HepG2 (cell line): Measurements from ENCODE around the gene LINC00237. TPM values are rescaled to one million over a fixed set of nuclear protein-coding genes. Genes with fewer than 3 reads are reported as not detected.

ENCODE experiments used
- ATF5 ChIP-seq: sonication (generic); formaldehyde crosslinking; IDR thresholded peaks from 2 replicates; pipeline ENCODE4 v1.4.0; 2020; ENCODE audit warnings: mild to moderate bottlenecking, low read depth, missing genetic modification reagents
- BHLHE40 ChIP-seq: IDR thresholded peaks from 2 replicates; pipeline ENCODE4 v1.6.1; 2011; ENCODE audit warnings: low read length, improper control_type of control experiment
- BRF2 ChIP-seq: sonication (generic); formaldehyde crosslinking; IDR thresholded peaks from 2 replicates; pipeline ENCODE4 v1.8.1; 2022; ENCODE audit warnings: mild to moderate bottlenecking, missing genetic modification reagents
- CEBPG ChIP-seq: IDR thresholded peaks from 2 replicates; pipeline ENCODE4 v1.6.1; 2016
- HMG20B ChIP-seq: conservative IDR thresholded peaks from 2 replicates; pipeline ENCODE4 v1.6.1; 2016; ENCODE audit warnings: missing genetic modification reagents, missing compliant biosample characterization
- HNF1B ChIP-seq: sonication (generic); formaldehyde crosslinking; IDR thresholded peaks from 2 replicates; pipeline ENCODE4 v1.5.1; 2020; ENCODE audit warnings: mild to moderate bottlenecking, moderate library complexity, missing genetic modification reagents
- IKZF5 ChIP-seq: IDR thresholded peaks from 2 replicates; pipeline ENCODE4 v1.6.1; 2018; ENCODE audit warnings: missing genetic modification reagents, mild to moderate bottlenecking, missing compliant biosample characterization
- KLF12 ChIP-seq: sonication (generic); formaldehyde crosslinking; IDR thresholded peaks from 2 replicates; pipeline ENCODE4 v1.4.0; 2020; ENCODE audit warnings: missing genetic modification reagents, borderline replicate concordance
- MAF1 ChIP-seq: sonication (generic); formaldehyde crosslinking; IDR thresholded peaks from 2 replicates; pipeline ENCODE4 v1.5.0; 2020; ENCODE audit warnings: missing genetic modification reagents, borderline replicate concordance
- MEF2D ChIP-seq: sonication (generic); formaldehyde crosslinking; IDR thresholded peaks from 2 replicates; pipeline ENCODE4 v1.5.1; 2020; ENCODE audit warnings: mild to moderate bottlenecking, missing genetic modification reagents
- MIER2 ChIP-seq: IDR thresholded peaks from 2 replicates; pipeline ENCODE4 v1.6.1; 2016; ENCODE audit warnings: missing biosample characterization, missing genetic modification reagents
- MIXL1 ChIP-seq: IDR thresholded peaks from 2 replicates; pipeline ENCODE4 v1.6.1; 2016
- MYNN ChIP-seq: sonication (generic); formaldehyde crosslinking; IDR thresholded peaks from 2 replicates; pipeline ENCODE4 v1.4.0; 2020; ENCODE audit warnings: mild to moderate bottlenecking, low read depth, missing genetic modification reagents
- MYPOP ChIP-seq: sonication (generic); formaldehyde crosslinking; IDR thresholded peaks from 2 replicates; pipeline ENCODE4 v1.8.1; 2023; ENCODE audit warnings: mild to moderate bottlenecking, moderate library complexity, missing genetic modification reagents
- PITX1 ChIP-seq: sonication (generic); formaldehyde crosslinking; IDR thresholded peaks from 2 replicates; pipeline ENCODE4 v1.5.1; 2020; ENCODE audit warnings: mild to moderate bottlenecking, missing genetic modification reagents
- RBFOX2 ChIP-seq: fragments of 200-400 bp; formaldehyde crosslinking; IDR thresholded peaks from 2 replicates; pipeline ENCODE4 v1.6.1; 2017; ENCODE audit warnings: low read depth, mild to moderate bottlenecking, low read length
- RFX1 ChIP-seq: fragments of 450-650 bp; IDR thresholded peaks from 2 replicates; pipeline ENCODE4 v1.6.1; 2017
- SNAPC2 ChIP-seq: sonication (generic); formaldehyde crosslinking; IDR thresholded peaks from 2 replicates; pipeline ENCODE4 v1.8.1; 2022; ENCODE audit warnings: mild to moderate bottlenecking, missing genetic modification reagents
- SNAPC5 ChIP-seq: sonication (generic); formaldehyde crosslinking; IDR thresholded peaks from 2 replicates; pipeline ENCODE4 v1.8.1; 2023; ENCODE audit warnings: mild to moderate bottlenecking, missing genetic modification reagents, borderline replicate concordance
- ZC3H13 ChIP-seq: sonication (generic); formaldehyde crosslinking; IDR thresholded peaks from 2 replicates; pipeline ENCODE4 v1.8.1; 2023; ENCODE audit warnings: mild to moderate bottlenecking, missing genetic modification reagents, moderate library complexity
- ZNF264 ChIP-seq: sonication (generic); formaldehyde crosslinking; IDR thresholded peaks from 2 replicates; pipeline ENCODE4 v1.4.0; 2020; ENCODE audit warnings: missing genetic modification reagents
- ZNF333 ChIP-seq: sonication (generic); formaldehyde crosslinking; IDR thresholded peaks from 2 replicates; pipeline ENCODE4 v1.4.0; 2020; ENCODE audit warnings: mild to moderate bottlenecking, missing genetic modification reagents, borderline replicate concordance
- ZNF468 ChIP-seq: sonication (generic); formaldehyde crosslinking; IDR thresholded peaks from 2 replicates; pipeline ENCODE4 v1.8.0; 2022; ENCODE audit warnings: mild to moderate bottlenecking, moderate library complexity, missing genetic modification reagents
- ZNF607 ChIP-seq: sonication (generic); formaldehyde crosslinking; IDR thresholded peaks from 2 replicates; pipeline ENCODE4 v1.5.1; 2020; ENCODE audit warnings: missing genetic modification reagents, mild to moderate bottlenecking, borderline replicate concordance
- ZNF773 ChIP-seq: sonication (generic); formaldehyde crosslinking; IDR thresholded peaks from 2 replicates; pipeline ENCODE4 v1.4.0; 2020; ENCODE audit warnings: missing genetic modification reagents, borderline replicate concordance
- polyA plus RNA-seq, 8 experiments: library from polyadenylated mRNA; depleted of rRNA in 3 of 8; stranded (reverse) in 7 of 8; unstranded in 1 of 8; fragments of >200 nt; fragmentation: Illumina TruSeq in 4 of 8; extraction: Trizol in 4 of 8; gene quantifications; 2 replicates each; pipeline versions ENCODE4 v1.2.1 to v1.2.3, GENCODE V29; 2011 to 2016; ENCODE audit warnings: low read depth in 4 of 8, missing spikeins in 1 of 8, mixed read lengths in 1 of 8; ENCODE audit not compliant: insufficient read depth in 1 of 8
- total RNA-seq, 5 experiments: library from RNA; depleted of rRNA; stranded (reverse); fragments of >200 nt; fragmentation: Illumina TruSeq; extraction: Trizol; gene quantifications; 2 replicates each; pipeline ENCODE4 v1.2.3, GENCODE V29; 2016; ENCODE audit warnings: low read depth in 1 of 5

The LINC00237 gene
- total and polyA plus RNA-seq, 2 of the 13 experiments (the other 11 are each of a cell fraction or from before 2014, with no cell fraction given) = not detected

GRCh38 chr20:21125849-21126580, 19.9 kb upstream of the LINC00237 start, which contains the start of gene KIZ (continued):
- TF ChIP-seq MIER2 (CRISPR knock-in tag) (peak; percentile 15; the same call in 1 of the 2 replicates), KLF12 (peak; percentile 42; the same call in 1 of the 2 replicates), MEF2D (peak; percentile 4; the same call in 1 of the 2 replicates), HNF1B (CRISPR knock-in tag) (peak; percentile 87), CEBPG (peak; percentile 2; the same call in 1 of the 2 replicates), ATF5 (CRISPR knock-in tag) (0 out of 2 replicates have a peak, but pooled peaks have one; percentile 68), MAF1 (CRISPR knock-in tag) (peak; percentile 85; the same call in 1 of the 2 replicates), ZNF468 (no peak; the same call in 1 of the 2 replicates), PITX1 (CRISPR knock-in tag) (peak; percentile 68), BRF2 (no peak; the same call in 1 of the 2 replicates), ZC3H13 (peak; percentile 86), BHLHE40 (no peak), RBFOX2 (peak; percentile 99), ZNF264 (CRISPR knock-in tag) (peak; percentile 60), ZNF607 (CRISPR knock-in tag) (peak; percentile 50; the same call in 1 of the 2 replicates), SNAPC2 (CRISPR knock-in tag) (0 out of 2 replicates have a peak, but pooled peaks have one; percentile 48), RFX1 (no peak), HMG20B (no peak), MYNN (CRISPR knock-in tag) (no peak), ZNF333 (CRISPR knock-in tag) (no peak; the same call in none of the 2 replicates), ZNF773 (peak; percentile 39; the same call in 1 of the 2 replicates), IKZF5 (CRISPR knock-in tag) (peak; percentile 93), SNAPC5 (CRISPR knock-in tag) (peak; percentile 85; the same call in 1 of the 2 replicates), MIXL1 (CRISPR knock-in tag) (peak; percentile 54; the same call in 1 of the 2 replicates), MYPOP (peak; percentile 85; the same call in 1 of the 2 replicates)
